Globus pallidus (tissue), 1 donor: ENCODE results near the gene CDC25C.
A peak's percentile ranks its signal among the peaks of the same experiment; 100 is the strongest.
"Not testable (repeated sequence)": the region's sequence is repeated elsewhere in the genome, so short reads cannot be mapped to it uniquely, and the experiment has no call there.

ENCODE experiments used
- DNase-seq: peaks from one replicate; pipeline ENCODE4 v3.0.0-alpha.2; 2015; ENCODE audit warnings: low spot score

The CDC25C gene

DNA sequence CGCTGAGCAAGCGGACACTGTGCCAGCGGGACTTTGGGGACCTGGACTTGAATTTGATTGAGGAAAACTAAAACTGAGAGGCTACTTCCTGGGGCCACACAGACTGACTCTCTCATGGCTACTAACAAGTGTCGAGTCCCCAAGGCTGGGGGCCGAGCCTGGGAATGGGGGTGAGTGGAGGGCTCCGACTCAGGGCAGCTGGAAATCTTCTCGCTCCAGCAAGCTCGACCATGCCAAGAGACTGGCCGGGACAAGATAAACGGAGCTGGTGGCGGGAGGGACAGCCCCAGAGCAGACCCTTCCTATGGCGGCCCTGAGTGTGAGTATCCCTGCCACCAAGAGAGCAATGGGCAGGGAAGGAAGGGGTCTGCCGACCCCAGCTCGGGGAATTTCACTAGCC, 15.3 kb upstream of the CDC25C start:
- DNase-seq = no peak

DNA sequence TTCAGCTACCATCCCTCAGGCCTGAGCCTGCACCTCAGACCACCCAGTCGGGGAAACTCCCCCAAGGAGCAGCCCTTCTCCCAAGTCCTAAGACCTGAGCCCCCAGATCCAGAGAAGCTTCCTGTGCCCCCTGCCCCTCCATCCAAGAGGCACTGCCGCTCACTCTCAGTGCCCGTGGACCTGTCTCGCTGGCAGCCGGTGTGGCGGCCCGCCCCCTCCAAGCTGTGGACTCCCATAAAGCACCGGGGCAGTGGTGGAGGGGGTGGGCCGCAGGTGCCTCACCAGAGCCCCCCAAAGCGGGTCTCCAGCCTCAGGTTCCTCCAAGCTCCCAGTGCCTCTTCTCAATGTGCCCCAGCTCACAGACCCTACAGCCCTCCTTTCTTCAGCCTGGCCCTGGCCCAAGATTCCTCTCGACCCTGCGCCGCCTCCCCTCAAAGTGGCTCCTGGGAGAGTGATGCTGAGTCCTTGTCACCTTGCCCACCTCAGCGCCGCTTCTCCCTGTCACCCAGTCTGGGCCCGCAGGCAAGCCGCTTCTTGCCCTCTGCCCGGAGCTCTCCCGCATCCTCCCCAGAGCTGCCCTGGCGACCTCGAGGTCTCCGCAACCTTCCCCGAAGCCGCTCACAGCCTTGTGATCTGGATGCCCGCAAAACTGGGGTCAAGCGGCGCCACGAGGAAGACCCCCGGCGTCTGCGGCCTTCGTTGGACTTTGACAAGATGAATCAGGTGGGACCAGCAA, 13.5 kb upstream of the CDC25C start:
- DNase-seq = no peak

DNA sequence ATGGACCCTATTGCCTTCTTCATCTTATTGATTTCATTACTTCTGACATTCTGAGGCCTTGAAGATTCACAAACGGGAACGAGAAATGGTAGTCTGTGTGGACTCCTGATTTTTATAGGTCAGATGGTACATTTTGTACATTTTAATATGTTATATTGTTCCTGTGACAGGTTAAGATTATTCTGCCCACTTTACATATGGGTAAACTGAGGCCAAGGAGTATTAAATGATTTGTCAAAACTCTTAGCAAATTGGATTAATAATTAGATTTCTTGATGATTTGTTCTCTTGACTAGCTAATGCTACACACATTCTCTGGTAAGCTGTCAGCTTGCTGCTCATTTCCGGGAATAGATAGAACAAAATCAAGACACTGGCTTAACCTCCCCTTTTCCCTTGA, 8.4 kb upstream of the CDC25C start:
- DNase-seq = no peak

DNA sequence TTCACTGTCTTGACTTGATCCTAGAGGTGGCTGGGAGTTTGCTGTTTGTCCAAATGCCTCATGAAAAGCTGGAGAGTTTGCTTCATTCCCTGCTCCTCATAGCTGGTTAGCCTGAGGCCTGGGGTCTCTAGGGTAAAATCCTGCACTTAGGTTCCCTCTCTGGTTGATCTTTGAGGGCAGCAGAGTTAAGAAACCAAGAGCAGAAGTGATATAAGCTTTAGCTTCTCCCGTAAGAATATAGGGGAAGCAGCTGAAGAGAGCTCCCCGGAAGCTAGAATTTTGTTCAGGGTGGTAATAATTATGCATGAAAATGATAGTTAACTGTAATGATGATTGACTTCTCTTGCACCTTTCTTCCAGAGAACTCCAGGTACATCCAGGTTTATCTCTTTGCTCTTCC, 7.9 kb upstream of the CDC25C start:
- DNase-seq = peak; percentile 16

DNA sequence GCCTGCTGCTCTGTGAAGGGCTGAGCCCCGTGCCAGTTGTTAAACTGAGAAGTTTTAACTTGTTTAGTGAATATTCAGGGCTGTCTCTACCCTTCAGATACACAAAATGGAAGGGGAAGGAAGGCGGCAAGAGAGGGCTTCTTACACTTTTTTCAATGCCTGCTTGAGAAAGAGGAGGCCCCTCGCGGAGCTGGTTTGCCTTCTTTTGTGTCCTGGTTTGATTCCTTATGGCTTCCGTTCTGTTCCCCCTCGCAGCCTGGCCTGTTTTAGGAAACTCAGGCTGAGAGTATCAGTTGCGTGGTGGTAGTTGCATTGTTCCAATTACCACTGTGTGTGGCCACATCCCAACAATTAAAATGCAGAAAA, 7.5 kb upstream of the CDC25C start:
- DNase-seq = peak; percentile 30

DNA sequence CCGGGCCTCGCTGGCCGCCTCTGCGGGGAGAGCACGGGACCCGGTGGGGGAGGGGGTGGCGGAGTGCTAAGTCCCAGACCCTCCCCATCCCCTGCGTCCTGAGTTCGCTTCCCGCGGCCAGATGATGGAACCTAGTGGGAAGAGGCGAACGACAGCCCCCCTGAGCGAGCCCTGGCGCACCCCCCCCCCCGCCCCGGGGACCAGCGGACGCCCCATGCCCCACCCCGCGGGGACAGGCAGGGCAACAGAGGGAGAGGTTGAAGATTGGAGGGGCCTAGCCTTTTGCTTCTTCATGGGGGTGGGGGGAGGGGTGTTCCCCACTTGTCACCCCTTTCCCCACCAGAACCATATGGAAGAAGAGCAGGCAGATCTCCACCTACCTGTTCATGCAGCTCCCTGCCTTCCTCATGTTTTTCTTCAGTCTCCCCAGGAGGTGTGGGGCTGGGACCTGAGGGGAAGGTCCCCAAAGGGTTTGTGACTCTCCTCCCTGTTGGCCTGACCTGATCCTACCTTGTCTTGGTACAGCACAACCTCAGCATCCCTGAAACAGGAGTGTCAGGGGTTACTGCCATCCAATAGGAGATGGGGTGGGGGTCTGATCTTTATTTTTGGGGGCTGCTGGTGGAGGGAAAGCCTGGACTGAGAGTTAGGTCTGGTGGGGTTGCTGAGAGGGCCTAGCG, 6.9 kb upstream of the CDC25C start:
- peak; percentile 28 for DNase-seq

DNA sequence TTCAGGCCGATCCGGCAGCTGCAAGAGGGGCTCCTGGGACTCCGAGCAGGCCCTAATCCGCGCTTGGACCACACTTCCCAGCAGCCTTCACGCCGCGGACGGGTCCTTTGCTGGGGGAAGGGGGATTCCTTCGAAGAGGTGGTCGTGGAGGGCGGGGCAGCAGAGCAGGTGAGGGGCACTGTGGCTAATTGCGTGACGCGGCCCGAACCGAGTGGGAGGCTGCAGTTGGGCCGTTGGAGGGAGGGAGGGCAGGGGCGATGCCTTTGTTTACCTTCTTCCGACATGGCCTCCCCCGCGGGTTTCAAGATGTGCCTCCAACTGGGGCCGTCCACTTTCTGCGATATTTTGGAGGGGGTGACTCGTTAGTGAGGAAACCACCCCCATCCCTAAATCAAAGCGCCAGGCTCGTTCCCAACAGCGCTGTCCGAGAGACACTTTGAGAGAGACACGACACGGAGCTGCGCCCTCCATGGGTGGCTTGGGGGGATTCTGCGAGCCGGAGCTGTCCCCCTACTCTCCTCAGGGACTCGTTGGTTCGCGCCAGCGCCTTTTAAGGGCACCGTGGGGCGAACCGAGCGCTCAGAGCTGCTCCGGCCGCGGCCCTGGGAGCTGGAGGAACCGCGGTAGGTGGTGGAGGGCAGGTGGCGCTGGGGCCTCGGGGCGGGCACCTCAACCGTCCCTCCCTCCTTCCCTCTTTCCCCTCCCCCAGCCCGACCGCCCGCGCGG, 6.2 kb upstream of the CDC25C start, which contains the start of gene FAM53C:
FAM53C (plus strand) TSS at position 582 of the 726 bp plus-strand sequence. CDS start 3,070 bp downstream, outside the sequence.
- peak; percentile 90 for DNase-seq

DNA sequence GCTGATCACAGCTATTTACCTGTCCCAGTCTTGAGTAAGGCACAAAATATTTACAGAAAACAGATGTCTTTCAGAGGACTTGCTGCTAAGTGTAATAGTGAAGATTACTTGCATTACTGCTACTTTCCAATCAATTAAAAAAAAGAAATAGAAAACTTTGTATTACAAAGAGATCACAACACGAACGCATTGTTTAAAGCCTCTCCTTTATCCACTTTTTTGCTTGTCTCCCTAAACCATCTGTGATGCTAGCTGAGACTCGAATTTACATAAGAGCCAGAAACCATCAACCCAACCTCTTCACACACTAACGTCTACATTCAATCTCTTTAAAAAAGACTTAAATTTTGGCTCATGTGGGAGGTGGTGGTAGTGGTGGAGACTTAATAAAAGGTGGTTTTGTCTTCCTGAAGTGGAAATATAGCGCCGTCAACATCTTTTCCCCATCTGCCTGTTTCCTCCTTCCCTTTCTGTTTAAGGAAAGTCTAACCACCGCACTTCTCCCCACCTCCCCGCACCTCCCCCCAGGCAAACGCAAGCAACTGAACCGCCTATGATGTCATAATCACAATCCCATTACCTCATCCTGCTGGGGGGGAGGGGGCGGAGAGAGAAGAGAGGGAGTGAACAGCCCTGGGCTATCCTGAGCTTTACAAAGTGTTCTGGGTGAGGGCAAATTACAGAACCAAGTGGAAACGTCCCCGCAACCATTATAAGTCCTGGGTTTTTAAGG, 5.5 kb upstream of the CDC25C start:
- peak; percentile 88 for DNase-seq

DNA sequence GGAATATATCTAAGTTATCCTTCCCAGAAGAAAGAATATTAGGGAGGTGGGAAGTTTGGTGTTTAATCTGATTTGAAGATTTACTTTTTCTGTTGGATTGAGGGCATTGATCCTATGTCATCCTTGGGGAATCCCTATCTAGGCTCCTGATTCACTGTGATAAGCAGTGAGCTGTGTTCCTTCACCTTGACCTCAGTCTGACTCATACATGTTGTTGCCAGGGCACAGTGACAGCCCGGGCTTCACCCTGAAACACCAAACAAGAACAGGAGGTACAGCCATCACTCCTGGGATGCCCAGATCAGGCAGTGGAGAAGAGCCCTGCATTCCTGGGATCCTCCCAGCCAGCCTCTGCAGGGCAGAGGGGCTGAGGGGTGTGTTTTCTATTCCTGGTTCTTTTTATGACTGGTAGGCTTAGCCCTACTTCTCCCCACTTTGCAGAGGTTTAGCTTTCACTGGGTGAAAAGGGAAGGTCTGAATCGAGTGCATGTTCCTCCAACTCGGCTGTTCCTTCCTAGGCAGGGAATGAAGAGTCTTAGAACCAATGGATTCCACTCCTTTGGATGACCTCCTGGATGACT, 3.4 kb upstream of the CDC25C start:
- no peak for DNase-seq

DNA sequence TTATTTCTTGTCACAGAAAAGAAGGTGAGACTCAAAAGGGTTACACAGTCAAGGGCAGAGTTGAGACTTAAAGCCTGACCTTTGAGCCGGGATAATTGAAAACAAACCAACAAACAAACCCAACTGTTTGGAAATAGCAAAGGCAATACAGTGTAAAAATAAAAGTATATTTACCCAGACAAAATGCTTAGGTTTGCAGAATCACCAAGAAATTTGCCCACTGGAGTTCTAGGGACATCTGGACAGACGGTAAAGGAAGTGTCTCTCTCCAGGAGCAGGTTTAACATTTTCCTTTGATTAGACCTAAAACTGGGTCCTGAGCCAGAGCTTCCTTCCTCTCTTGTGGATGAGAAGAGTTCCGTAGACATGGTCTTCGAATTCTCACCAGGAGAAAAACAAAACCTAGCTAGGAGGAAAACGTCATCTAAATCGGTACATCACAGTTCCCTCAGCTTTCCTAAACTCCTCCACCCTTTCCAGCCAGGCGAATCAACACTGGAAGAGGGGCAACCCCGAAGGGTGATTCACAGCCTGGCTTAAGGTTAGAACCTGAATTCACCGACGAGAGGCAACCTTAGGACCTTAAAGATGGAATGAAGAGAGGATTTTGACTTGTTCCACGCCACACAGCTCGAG, 673 bp downstream of the CDC25C start:
- DNase-seq = no peak

DNA sequence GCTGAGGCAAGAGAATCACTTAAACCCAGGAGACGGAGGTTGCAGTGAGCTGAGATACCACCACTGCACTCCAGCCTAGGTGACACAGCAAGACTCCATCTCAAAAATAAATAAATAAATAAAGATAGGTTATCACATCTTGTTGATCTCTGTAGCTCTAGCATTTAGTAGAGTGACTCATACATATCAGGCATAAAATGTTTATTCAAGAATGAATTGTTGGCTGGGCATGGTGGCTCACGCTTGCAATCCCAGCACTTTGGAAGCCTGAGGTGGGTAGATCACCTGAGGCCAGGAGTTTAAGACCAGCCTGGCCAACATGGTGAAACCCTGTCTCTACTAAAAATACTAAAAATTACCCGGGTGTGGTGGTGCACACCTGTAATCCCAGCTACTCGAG, 13.4 kb downstream of the CDC25C start:
- DNase-seq = not testable (repeated sequence)

DNA sequence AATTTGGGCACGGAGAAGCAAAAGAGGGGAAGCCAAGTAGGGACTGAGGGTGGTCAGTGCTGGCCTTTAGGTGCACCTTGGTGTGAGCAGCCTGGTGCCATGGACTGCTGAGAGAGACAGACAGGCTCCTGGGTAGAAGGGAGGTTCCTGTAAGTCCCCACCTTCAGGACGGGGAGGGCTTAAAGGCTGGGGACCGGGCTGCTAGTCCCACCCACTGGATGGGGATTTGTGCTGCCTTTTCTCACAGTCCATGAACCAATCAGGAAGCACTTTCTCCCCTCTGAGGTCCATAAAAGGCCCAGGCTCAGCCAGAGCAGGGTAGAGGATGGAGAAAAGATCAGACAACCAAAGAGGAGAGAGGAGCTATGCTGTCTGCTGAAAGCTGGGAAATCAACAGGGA, 15.2 kb downstream of the CDC25C start:
- no peak for DNase-seq

DNA sequence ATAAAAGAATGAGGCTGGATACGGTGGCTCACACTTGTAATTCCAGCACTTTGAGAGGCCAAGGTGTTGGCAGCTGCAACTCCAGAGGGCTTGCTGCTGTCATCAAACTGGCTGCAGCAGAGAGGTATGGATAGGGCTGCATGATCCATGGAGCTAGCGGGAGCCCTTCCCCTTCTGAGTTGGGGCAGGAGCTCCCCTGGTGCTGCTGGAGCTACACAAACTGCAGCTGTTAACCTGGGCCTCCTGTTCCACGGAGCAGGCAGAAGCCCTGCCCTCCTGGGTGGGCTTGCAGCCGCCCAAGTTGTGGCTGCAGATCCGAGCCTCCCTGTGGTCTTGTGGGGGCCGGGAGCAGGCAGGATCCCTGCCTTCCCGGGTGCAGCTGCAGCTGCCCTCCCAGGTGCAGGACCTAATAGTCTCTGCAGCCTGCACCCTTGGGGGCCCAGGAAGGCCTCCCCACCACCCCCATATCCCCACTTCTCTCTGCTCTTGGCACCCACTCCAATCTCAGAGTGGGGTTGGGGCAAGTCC, 15.8 kb downstream of the CDC25C start:
- DNase-seq = no peak

DNA sequence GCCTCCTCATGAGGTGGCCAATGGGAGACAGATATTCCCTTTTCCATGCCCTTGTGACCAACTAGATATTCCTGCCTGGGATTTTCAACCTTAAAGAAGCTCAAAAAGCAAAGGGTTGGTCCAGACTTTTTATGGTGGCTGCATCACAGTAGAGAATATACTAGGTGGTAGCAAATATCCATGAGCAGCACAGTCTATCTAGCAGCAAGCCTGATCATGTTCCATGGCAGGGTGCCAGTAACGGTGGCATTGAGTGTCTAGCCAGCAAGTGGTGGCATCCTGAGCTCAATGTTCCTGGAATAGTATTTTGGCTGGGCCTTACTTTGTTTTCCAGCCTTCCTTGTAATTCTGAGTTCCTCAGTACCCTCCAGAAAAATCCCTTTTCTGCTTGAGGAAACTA, 25.8 kb downstream of the CDC25C start:
- no peak for DNase-seq

DNA sequence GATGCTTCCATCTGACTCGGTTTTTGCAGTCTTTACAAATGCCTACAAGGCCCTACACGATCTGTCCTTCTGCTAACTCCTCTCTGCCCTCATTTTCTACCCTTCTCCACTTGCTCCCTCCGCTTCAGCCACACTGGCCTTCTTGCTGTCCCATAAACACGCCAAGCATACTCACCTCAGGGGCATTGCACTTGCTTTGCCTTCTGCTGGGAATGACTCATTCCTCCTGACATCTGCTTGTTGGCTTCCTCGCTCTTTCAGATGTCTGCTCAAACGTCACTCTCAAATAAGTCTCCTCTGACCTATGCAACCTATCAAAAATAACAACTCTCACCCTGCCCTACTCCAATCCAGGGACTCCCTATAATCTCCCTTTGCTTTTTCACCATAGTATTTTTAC, 28.2 kb downstream of the CDC25C start:
- no peak for DNase-seq

DNA sequence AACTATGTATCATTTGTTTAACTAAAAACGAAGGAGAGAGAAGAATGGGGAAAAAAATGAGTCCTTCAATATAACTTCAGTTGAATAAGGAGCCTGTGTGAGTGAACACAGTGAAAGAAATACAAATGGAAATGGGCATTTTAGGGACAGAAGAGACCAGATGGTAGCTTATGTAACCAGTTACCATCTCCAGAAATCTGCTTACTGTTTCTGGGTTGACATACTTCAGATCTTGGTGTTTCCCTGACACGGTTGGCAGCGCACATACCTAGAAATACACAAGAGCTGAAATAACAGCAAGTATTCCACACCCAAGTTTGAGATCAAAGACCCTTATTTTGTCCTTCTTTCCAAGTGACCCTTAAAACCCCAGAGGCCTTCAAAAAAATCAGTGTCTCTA, 42.3 kb downstream of the CDC25C start:
- DNase-seq = no peak

DNA sequence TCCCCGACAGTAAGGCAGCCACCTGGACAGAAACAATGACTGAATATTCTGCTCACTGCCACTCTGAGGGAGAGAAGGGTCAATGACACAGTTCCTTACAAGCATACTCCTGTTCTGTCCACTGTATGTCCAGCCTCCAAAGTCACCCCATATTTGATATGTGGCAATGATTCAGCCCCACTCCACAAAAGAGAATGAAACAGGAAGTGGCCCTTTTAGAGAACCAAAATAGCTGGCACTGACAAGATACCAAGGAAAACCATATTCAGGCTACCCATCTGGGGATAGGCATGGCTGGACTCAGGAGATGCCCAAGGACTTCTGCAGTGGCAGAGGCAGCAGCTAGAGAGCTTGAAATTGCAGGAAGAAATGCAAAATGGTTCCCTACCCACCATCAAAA, 44.4 kb downstream of the CDC25C start:
- DNase-seq = no peak

DNA sequence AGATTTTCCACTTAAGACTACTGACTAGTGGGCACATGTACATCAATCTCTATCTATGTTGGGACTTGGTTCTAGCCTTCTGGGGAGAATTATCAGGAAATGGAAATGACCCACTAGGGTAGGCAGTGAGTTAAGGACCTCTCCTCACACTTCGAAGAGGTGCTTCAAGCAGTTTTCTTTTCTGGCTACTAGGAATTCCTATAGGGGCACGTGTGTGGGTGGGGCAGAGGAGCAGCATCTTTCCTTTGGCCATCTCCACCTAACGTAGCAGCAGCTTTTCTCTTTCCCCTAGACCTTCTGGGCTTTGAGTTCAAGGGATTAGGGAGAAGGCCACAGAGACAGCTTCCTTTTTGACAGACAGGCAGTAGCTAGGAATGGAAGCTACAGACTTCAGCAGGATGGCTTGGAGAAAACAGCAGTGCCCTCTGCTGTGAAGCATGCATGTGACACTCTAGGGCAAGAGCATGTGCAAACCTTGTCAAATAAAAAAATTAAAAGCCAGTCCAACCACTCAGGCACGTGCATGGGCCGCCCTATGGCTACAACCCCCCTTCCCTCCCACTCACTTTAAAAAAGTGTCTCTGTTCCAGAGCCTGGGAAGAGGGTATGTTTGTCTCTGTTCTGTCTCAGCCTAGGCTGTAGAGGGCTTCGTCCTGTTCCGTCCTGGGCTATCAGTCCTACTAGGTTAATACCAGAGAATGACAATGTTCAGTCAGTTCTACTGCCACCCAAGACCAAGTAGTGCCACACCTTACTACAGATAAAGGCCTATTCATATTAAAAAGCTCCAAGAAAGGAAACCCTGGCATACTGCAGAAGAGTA, 48.5 kb downstream of the CDC25C start:
- DNase-seq = peak; percentile 13

DNA sequence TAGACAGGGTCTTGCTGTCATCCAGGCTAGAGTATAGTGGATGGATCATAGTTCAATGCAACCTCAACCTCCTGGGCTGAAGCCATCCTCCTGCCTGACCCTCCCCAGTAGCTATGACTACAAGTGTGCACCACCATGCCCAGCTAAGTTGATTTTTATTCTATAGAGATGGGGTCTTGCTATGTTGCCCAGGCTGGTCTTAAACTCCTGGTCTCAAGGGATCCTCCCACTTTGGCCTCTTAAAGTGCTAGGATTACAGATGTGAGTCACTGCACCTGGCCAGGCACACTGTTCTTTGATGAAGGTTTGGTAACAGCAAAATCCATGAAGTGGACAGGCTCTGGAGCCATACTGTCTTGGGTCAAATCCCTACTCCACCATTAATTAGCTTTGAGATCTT, 50.7 kb downstream of the CDC25C start:
- DNase-seq = no peak

DNA sequence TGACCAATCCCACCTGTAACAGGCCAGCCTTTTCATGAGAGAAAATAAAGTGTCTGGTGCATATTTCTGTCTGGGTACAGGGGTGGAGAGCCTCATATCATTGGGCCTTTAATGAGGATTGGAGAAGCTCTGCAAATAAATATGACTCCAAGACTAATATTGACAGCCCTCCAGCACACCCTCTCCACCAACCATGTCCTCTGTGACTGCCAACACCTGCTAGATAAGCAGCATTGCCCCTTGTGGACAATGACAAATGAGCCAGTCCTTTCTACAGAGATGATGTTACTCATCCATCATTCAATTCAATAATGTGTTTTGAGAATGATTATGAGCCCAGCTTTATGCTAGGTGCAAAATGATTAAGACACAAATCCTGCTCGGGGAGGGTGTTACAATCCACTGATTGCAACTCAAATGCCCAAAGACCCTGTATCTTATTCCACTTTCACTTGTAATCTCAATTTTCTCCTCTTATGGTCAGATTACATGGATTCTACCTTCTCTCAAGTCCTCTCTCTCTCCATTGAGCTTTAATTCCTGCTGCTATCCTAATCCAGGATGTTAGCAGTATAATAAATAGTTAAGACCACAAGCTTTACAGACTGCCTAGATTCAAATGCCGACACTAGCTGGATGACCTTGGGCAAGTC, 55.1 kb downstream of the CDC25C start:
- no peak for DNase-seq
